Measurements from ENCODE around the gene DHRS12. TPM values are rescaled to one million over a fixed set of nuclear protein-coding genes. Genes with fewer than 3 reads are reported as not detected.
A peak's percentile ranks its signal among the peaks of the same experiment; 100 is the strongest.

The DHRS12 gene
- total RNA-seq, 1 experiment from 2014 or later: 10.9 TPM

GRCh38 chr13:51807041-51807440 lies 3.1 kb upstream of the DHRS12 start:
- Histone ChIP-seq H4K20me1 (ENCODE audit: insufficient read depth, low read depth, low read length) (no peaks in the 10 kb centered on the region), H3K79me2 (ENCODE audit: low read length) (no peaks in the 10 kb centered on the region), H3K27me3 (ENCODE audit: low read length) (no peaks in the 10 kb centered on the region), H2AFZ (ENCODE audit: low read length) (no peak overlapping the region), H3K9me3 (ENCODE audit: low read length) (no peaks in the 10 kb centered on the region), H3K4me3 (ENCODE audit: low read length) (no peak overlapping the region), H3K4me2 (ENCODE audit: low read depth, low read length, poor library complexity, severe bottlenecking) (no peak overlapping the region), H3K9me2 (replicated peaks; ENCODE audit: insufficient read depth, low read length) (no peaks in the 10 kb centered on the region), H3K36me3 (ENCODE audit: insufficient read depth, low read length) (no peaks in the 10 kb centered on the region; the same call in 1 of the 2 replicates), H3K27ac (ENCODE audit: low read length) (no peak overlapping the region), H3K4me1 (ENCODE audit: low read length) (peaks cover 56% of the 10 kb centered on the region), H3K9ac (ENCODE audit: low read length) (no peak overlapping the region)
- DNase-seq: no peak

- Histone ChIP-seq H3K4me3 (ENCODE audit: low read length) (no peak overlapping the region), H3K9ac (ENCODE audit: low read length) (no peak overlapping the region), H3K79me2 (ENCODE audit: low read length) (no peaks in the 10 kb centered on the region), H4K20me1 (ENCODE audit: insufficient read depth, low read depth, low read length) (no peaks in the 10 kb centered on the region), H3K4me1 (ENCODE audit: low read length) (peaks cover 51% of the 10 kb centered on the region), H3K27ac (ENCODE audit: low read length) (no peak overlapping the region), H3K27me3 (ENCODE audit: low read length) (no peaks in the 10 kb centered on the region), H3K36me3 (ENCODE audit: insufficient read depth, low read length) (no peaks in the 10 kb centered on the region; the same call in 1 of the 2 replicates), H3K4me2 (ENCODE audit: low read depth, low read length, poor library complexity, severe bottlenecking) (no peak overlapping the region), H3K9me3 (ENCODE audit: low read length) (no peaks in the 10 kb centered on the region), H2AFZ (ENCODE audit: low read length) (no peak overlapping the region), H3K9me2 (replicated peaks; ENCODE audit: insufficient read depth, low read length) (no peaks in the 10 kb centered on the region)
- peak; percentile 79 for DNase-seq
These were observed 2.6 kb upstream of the DHRS12 start for GRCh38 chr13:51806566-51806965.

GRCh38 chr13:51805925-51806324 lies 2.0 kb upstream of the DHRS12 start:
- H3K9me2 ChIP-seq (replicated peaks; ENCODE audit: insufficient read depth, low read length): no peaks in the 10 kb centered on the region
- no peaks in the 10 kb centered on the region for H4K20me1 ChIP-seq (ENCODE audit: insufficient read depth, low read depth, low read length)
- peaks cover 45% of the 10 kb centered on the region for H3K4me1 ChIP-seq (ENCODE audit: low read length)
- H3K79me2 ChIP-seq (ENCODE audit: low read length): no peaks in the 10 kb centered on the region
- no peak overlapping the region for H2AFZ ChIP-seq (ENCODE audit: low read length)
- no peak overlapping the region for H3K27ac ChIP-seq (ENCODE audit: low read length)
- no peak overlapping the region for H3K9ac ChIP-seq (ENCODE audit: low read length)
- no peaks in the 10 kb centered on the region for H3K9me3 ChIP-seq (ENCODE audit: low read length)
- no peak for DNase-seq
- no peak overlapping the region for H3K4me2 ChIP-seq (ENCODE audit: low read depth, low read length, poor library complexity, severe bottlenecking)
- H3K27me3 ChIP-seq (ENCODE audit: low read length): no peaks in the 10 kb centered on the region
- no peaks in the 10 kb centered on the region; the same call in 1 of the 2 replicates for H3K36me3 ChIP-seq (ENCODE audit: insufficient read depth, low read length)
- H3K4me3 ChIP-seq (ENCODE audit: low read length): no peak overlapping the region

GRCh38 chr13:51805313-51805712 lies 1.4 kb upstream of the DHRS12 start:
- Histone ChIP-seq H3K4me3 (ENCODE audit: low read length) (peak overlapping the region; percentile 84), H2AFZ (ENCODE audit: low read length) (no peak overlapping the region), H3K9me2 (replicated peaks; ENCODE audit: insufficient read depth, low read length) (no peaks in the 10 kb centered on the region), H3K27ac (ENCODE audit: low read length) (no peak overlapping the region), H3K4me2 (ENCODE audit: low read depth, low read length, poor library complexity, severe bottlenecking) (peak overlapping the region; percentile 80), H3K36me3 (ENCODE audit: insufficient read depth, low read length) (no peaks in the 10 kb centered on the region; the same call in 1 of the 2 replicates), H3K4me1 (ENCODE audit: low read length) (peaks cover 40% of the 10 kb centered on the region), H4K20me1 (ENCODE audit: insufficient read depth, low read depth, low read length) (no peaks in the 10 kb centered on the region), H3K79me2 (ENCODE audit: low read length) (no peaks in the 10 kb centered on the region), H3K27me3 (ENCODE audit: low read length) (no peaks in the 10 kb centered on the region), H3K9me3 (ENCODE audit: low read length) (no peaks in the 10 kb centered on the region), H3K9ac (ENCODE audit: low read length) (peak overlapping the region; percentile 89)
- no peak for DNase-seq

GRCh38 chr13:51804295-51805172 lies 571 bp upstream of the DHRS12 start:
- no peaks in the 10 kb centered on the region for H4K20me1 ChIP-seq (ENCODE audit: insufficient read depth, low read depth, low read length)
- peak overlapping the region; percentile 60; the same call in 1 of the 2 replicates for H2AFZ ChIP-seq (ENCODE audit: low read length)
- peak overlapping the region; percentile 84 for H3K4me3 ChIP-seq (ENCODE audit: low read length)
- peak overlapping the region; percentile 80 for H3K4me2 ChIP-seq (ENCODE audit: low read depth, low read length, poor library complexity, severe bottlenecking)
- H3K9me2 ChIP-seq (replicated peaks; ENCODE audit: insufficient read depth, low read length): no peaks in the 10 kb centered on the region
- H3K27ac ChIP-seq (ENCODE audit: low read length): peak overlapping the region; percentile 61; the same call in 1 of the 2 replicates
- no peaks in the 10 kb centered on the region for H3K27me3 ChIP-seq (ENCODE audit: low read length)
- peak overlapping the region; percentile 89 for H3K9ac ChIP-seq (ENCODE audit: low read length)
- no peaks in the 10 kb centered on the region; the same call in 1 of the 2 replicates for H3K36me3 ChIP-seq (ENCODE audit: insufficient read depth, low read length)
- DNase-seq: peak; percentile 47
- H3K4me1 ChIP-seq (ENCODE audit: low read length): peaks cover 40% of the 10 kb centered on the region
- H3K79me2 ChIP-seq (ENCODE audit: low read length): no peaks in the 10 kb centered on the region
- no peaks in the 10 kb centered on the region for H3K9me3 ChIP-seq (ENCODE audit: low read length)

GRCh38 chr13:51802631-51803418 lies 1.1 kb downstream of the DHRS12 start:
- Histone ChIP-seq H3K27me3 (ENCODE audit: low read length) (no peaks in the 10 kb centered on the region), H2AFZ (ENCODE audit: low read length) (peak overlapping the region; percentile 67; the same call in 1 of the 2 replicates), H3K4me1 (ENCODE audit: low read length) (peaks cover 40% of the 10 kb centered on the region), H4K20me1 (ENCODE audit: insufficient read depth, low read depth, low read length) (no peaks in the 10 kb centered on the region), H3K4me3 (ENCODE audit: low read length) (peak overlapping the region; percentile 84), H3K27ac (ENCODE audit: low read length) (no peak overlapping the region), H3K4me2 (ENCODE audit: low read depth, low read length, poor library complexity, severe bottlenecking) (peak overlapping the region; percentile 80), H3K9me3 (ENCODE audit: low read length) (no peaks in the 10 kb centered on the region), H3K79me2 (ENCODE audit: low read length) (no peaks in the 10 kb centered on the region), H3K36me3 (ENCODE audit: insufficient read depth, low read length) (no peaks in the 10 kb centered on the region; the same call in 1 of the 2 replicates), H3K9me2 (replicated peaks; ENCODE audit: insufficient read depth, low read length) (no peaks in the 10 kb centered on the region), H3K9ac (ENCODE audit: low read length) (peak overlapping the region; percentile 89)
- no peak for DNase-seq

GRCh38 chr13:51801631-51802099 lies 2.3 kb downstream of the DHRS12 start:
- H3K4me2 ChIP-seq (ENCODE audit: low read depth, low read length, poor library complexity, severe bottlenecking): no peak overlapping the region
- H3K9me3 ChIP-seq (ENCODE audit: low read length): no peaks in the 10 kb centered on the region
- H3K9me2 ChIP-seq (replicated peaks; ENCODE audit: insufficient read depth, low read length): no peaks in the 10 kb centered on the region
- H3K4me1 ChIP-seq (ENCODE audit: low read length): peaks cover 43% of the 10 kb centered on the region
- H3K79me2 ChIP-seq (ENCODE audit: low read length): no peaks in the 10 kb centered on the region
- no peak overlapping the region for H3K27ac ChIP-seq (ENCODE audit: low read length)
- no peak overlapping the region for H3K4me3 ChIP-seq (ENCODE audit: low read length)
- H3K36me3 ChIP-seq (ENCODE audit: insufficient read depth, low read length): no peaks in the 10 kb centered on the region; the same call in 1 of the 2 replicates
- H4K20me1 ChIP-seq (ENCODE audit: insufficient read depth, low read depth, low read length): no peaks in the 10 kb centered on the region
- no peak overlapping the region for H3K9ac ChIP-seq (ENCODE audit: low read length)
- no peak for DNase-seq
- no peak overlapping the region for H2AFZ ChIP-seq (ENCODE audit: low read length)
- no peaks in the 10 kb centered on the region for H3K27me3 ChIP-seq (ENCODE audit: low read length)

- H4K20me1 ChIP-seq (ENCODE audit: insufficient read depth, low read depth, low read length): no peaks in the 10 kb centered on the region; the same call in 1 of the 2 replicates
- no peak overlapping the region for H3K27ac ChIP-seq (ENCODE audit: low read length)
- H3K9me2 ChIP-seq (replicated peaks; ENCODE audit: insufficient read depth, low read length): no peaks in the 10 kb centered on the region
- H3K36me3 ChIP-seq (ENCODE audit: insufficient read depth, low read length): no peaks in the 10 kb centered on the region
- no peak overlapping the region for H3K4me3 ChIP-seq (ENCODE audit: low read length)
- no peak for DNase-seq
- no peaks in the 10 kb centered on the region for H3K27me3 ChIP-seq (ENCODE audit: low read length)
- no peaks in the 10 kb centered on the region for H3K9me3 ChIP-seq (ENCODE audit: low read length)
- peaks cover 38% of the 10 kb centered on the region for H3K4me1 ChIP-seq (ENCODE audit: low read length)
- no peak overlapping the region for H3K9ac ChIP-seq (ENCODE audit: low read length)
- H2AFZ ChIP-seq (ENCODE audit: low read length): no peak overlapping the region
- H3K79me2 ChIP-seq (ENCODE audit: low read length): no peaks in the 10 kb centered on the region
- H3K4me2 ChIP-seq (ENCODE audit: low read depth, low read length, poor library complexity, severe bottlenecking): no peak overlapping the region
These were observed 3.5 kb downstream of the DHRS12 start for GRCh38 chr13:51800486-51800885.
